GM12873 (cell line): ENCODE data around the gene PTBP2.

Experiments
- TF ChIP-seq, protein P1 (sequence below): IDR thresholded peaks from 2 replicates; pipeline ENCODE4 v1.5.1; 2012; ENCODE audit warnings: low read depth, mild to moderate bottlenecking, moderate library complexity, low read length, control low read depth; ENCODE audit not compliant: insufficient read depth; ENCODE audit errors: missing control alignments

Gene PTBP2

GRCh38 chr1:96825231-96825630 is 103.6 kb downstream of the PTBP2 start:
- TF ChIP-seq, protein P1, sequence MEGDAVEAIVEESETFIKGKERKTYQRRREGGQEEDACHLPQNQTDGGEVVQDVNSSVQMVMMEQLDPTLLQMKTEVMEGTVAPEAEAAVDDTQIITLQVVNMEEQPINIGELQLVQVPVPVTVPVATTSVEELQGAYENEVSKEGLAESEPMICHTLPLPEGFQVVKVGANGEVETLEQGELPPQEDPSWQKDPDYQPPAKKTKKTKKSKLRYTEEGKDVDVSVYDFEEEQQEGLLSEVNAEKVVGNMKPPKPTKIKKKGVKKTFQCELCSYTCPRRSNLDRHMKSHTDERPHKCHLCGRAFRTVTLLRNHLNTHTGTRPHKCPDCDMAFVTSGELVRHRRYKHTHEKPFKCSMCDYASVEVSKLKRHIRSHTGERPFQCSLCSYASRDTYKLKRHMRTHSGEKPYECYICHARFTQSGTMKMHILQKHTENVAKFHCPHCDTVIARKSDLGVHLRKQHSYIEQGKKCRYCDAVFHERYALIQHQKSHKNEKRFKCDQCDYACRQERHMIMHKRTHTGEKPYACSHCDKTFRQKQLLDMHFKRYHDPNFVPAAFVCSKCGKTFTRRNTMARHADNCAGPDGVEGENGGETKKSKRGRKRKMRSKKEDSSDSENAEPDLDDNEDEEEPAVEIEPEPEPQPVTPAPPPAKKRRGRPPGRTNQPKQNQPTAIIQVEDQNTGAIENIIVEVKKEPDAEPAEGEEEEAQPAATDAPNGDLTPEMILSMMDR = no peak

DNA sequence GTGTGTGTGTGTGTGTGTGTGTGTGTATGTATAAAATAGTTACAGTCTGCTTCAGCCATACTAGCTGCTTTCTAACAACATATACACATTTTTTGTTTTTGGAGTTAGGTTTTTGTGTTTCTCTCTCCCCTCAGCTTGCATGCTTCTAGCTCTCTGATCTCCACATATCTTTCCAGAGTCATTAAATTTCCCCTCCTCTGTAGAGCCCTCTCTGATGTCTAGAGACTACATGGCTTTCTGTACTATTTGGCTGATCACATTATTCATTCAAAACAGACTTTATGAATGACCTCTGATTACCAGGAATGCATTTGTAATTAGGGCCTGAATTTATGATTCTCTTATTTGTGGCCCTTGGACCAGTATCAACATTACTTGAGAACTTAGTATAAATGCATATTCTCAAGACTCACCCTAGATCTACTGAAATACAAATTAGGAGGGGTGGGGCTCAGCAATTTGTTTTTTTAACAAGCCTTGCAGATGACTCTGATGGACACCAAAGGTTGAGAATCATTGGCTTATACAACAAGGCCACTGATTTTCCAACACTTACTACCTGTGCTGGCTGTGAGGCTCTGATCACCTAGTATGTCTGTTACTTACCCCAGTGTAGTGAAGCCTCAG is 104.5 kb downstream of the PTBP2 start:
- TF ChIP-seq, protein P1 = no peak

DNA sequence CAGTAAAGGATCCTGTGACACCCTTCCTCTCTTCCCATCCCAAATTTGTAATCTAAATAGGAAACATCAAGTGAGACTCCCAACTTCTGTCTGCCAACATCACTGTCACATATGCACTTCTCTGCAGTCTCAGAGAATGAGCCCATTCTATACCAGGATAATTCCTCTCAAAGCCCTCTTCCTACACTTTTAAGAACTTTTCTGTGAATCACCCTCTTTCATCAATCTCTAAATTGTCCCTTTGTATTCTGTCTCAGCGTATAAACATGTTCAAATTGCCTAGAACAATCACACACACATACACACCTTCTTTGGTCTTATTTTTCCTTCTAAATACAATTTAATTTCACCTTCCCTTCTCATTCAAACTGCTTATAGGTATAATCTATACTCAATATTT is 111.8 kb downstream of the PTBP2 start:
- TF ChIP-seq, protein P1 = no peak

DNA sequence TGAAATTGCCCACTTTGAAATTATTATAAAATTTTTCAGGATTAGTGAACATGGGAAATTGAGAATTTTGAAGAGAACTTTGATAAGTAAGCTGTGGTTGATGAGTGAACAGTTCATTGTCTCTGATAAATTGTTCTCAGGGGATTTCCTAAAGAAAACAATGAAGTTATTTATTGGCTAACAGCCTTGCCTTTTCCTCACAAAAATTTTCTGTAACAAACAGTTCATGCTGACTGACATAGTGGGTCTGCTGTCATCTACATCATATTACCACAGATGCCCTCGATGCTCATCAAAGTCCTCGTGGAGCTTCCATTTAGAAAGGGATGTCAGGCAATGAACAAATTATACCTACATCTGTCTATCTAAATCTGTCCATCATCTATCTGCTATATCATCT is 113.4 kb downstream of the PTBP2 start:
- TF ChIP-seq, protein P1 = no peak

DNA sequence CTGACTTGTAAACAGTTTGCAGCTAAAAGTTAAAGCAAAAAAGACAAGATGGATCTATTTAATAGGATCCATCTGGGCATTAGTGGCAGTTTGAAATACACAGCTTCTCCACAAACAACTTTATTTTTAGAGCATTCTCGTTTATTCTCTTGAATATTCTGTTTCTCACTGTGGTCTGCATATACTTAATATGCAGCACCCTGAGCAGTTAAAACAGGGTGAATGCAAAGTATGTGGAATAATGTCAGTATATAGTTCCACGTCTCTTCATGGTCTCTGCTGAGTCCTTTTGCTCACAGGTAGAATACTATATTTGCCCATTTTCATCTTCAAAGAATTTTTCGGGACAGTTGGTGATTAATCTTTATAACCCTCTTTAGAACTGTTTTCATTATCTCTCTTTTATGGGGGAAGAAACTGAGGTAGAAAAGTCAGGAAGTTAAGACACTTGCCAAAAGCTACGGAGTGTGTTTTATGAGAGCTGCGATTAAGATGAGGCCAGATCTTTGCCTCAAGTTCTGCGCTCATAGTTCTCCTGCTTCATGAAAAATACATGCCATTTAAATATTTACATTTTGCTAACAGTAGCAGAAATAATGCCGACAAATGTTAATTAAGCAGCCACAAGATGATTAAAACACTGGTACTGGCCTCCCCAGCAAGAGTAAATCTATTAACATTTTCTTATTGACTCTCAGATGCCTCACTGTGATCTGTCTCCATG is 115.6 kb downstream of the PTBP2 start:
- TF ChIP-seq, protein P1 = no peak

DNA sequence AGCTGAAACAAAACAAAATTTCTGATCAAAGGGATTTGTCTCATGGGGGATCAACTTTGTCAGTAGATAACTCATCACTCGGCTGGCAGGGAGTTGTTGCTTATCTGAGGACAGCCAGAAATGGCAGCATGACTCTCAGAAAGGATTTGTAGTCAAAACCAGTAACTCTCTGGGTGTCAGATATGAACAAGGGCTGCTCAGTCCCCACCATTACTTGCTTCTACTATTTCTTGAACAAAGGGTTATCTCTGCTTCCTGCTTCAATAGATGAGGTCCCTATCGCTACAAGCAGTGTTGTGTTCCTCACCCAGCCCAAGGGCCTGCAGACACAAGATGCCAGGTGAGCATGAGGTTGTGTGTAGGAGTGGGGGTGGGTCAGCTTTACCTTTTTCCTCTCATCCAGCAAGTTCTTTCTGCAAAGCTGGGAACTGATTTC is 116.2 kb downstream of the PTBP2 start:
- TF ChIP-seq, protein P1 = no peak

GRCh38 chr1:96840396-96840795 is 118.8 kb downstream of the PTBP2 start:
- TF ChIP-seq, protein P1 = no peak
